ENCODE measurements around the gene DQX1.

The DQX1 gene

GRCh38 chr2:74553892-74554819 lies 28.1 kb upstream of the DQX1 start, which contains the start of the genes DOK1 and LOXL3 (continued):
- TF ChIP-seq SP7 (tag by site-specific recombination; IDR thresholded peaks at IDR 0.05) (peak; percentile 61), ZNF138 (tag by site-specific recombination; IDR thresholded peaks at IDR 0.05; ENCODE audit: borderline replicate concordance) (no peak), ZNF629 (tag by site-specific recombination; IDR thresholded peaks at IDR 0.05) (peak; percentile 100), ZNF324 (tag by site-specific recombination; IDR thresholded peaks at IDR 0.05) (peak; percentile 52; the same call in 1 of the 2 replicates), ZNF155 (tag by site-specific recombination; IDR thresholded peaks at IDR 0.05) (no peak), ZBTB20 (tag by site-specific recombination; IDR thresholded peaks at IDR 0.05) (peak; percentile 90), PRDM10 (tag by site-specific recombination; IDR thresholded peaks at IDR 0.05) (peak; percentile 86), ZNF792 (tag by site-specific recombination; IDR thresholded peaks at IDR 0.05) (no peak), HOXD13 (CRISPR knock-in tag; IDR thresholded peaks at IDR 0.05; ENCODE audit: borderline replicate concordance) (no peak), ZNF692 (tag by site-specific recombination; IDR thresholded peaks at IDR 0.05) (0 out of 2 replicates have a peak, but pooled peaks have one; percentile 34), WT1 (tag by site-specific recombination; IDR thresholded peaks at IDR 0.05) (peak; percentile 71), ZBTB11 (tag by site-specific recombination; conservative IDR thresholded peaks at IDR 0.05; ENCODE audit: low read depth) (no peak), ZNF544 (tag by site-specific recombination; IDR thresholded peaks at IDR 0.05) (no peak), ZBTB21 (tag by site-specific recombination; IDR thresholded peaks at IDR 0.05) (peak; percentile 99), ZNF658 (tag by site-specific recombination; IDR thresholded peaks at IDR 0.05) (no peak), MZF1 (tag by site-specific recombination; IDR thresholded peaks at IDR 0.05; ENCODE audit: borderline replicate concordance) (no peak), ZBTB10 (tag by site-specific recombination; IDR thresholded peaks at IDR 0.05) (peak; percentile 63), ZNF514 (tag by site-specific recombination; IDR thresholded peaks at IDR 0.05) (no peak), ZNF354C (tag by site-specific recombination; IDR thresholded peaks at IDR 0.05; ENCODE audit: borderline replicate concordance, low read depth) (no peak), ZNF23 (tag by site-specific recombination; IDR thresholded peaks at IDR 0.05; ENCODE audit: borderline replicate concordance) (no peak), ZNF202 (tag by site-specific recombination; IDR thresholded peaks at IDR 0.05; ENCODE audit: borderline replicate concordance) (no peak), ZNF660 (tag by site-specific recombination; IDR thresholded peaks at IDR 0.05) (0 out of 2 replicates have a peak, but pooled peaks have one; percentile 28), ZNF335 (tag by site-specific recombination; conservative IDR thresholded peaks at IDR 0.05) (peak; percentile 73), ZNF501 (tag by site-specific recombination; IDR thresholded peaks at IDR 0.05) (0 out of 2 replicates have a peak, but pooled peaks have one; percentile 30), PBX3 (CRISPR knock-in tag; IDR thresholded peaks at IDR 0.05) (no peak), KLF7 (tag by site-specific recombination; IDR thresholded peaks at IDR 0.05; ENCODE audit: borderline replicate concordance) (peak; percentile 62; the same call in 1 of the 2 replicates)
